ENCODE results near the gene FYB2. TPM values are rescaled to one million over a fixed set of nuclear protein-coding genes. Genes with fewer than 3 reads are reported as not detected.

FYB2 gene
- total RNA-seq, 1 experiment from 2014 or later = not detected

GRCh38 chr1:56713112-56713511 lies 106.1 kb downstream of the FYB2 start:
- POLR2A ChIA-PET = no interaction called here
- TF ChIP-seq CBX3 (IDR thresholded peaks at IDR 0.05; ENCODE audit: low read depth) = no peak
- TF ChIP-seq ZBTB33 (IDR thresholded peaks at IDR 0.05; ENCODE audit: extremely low read depth, insufficient replicate concordance, low read length) = no peak
- no peak for TF ChIP-seq REST (IDR thresholded peaks at IDR 0.05; ENCODE audit: low read depth)
- no peak for TF ChIP-seq CEBPB (IDR thresholded peaks at IDR 0.05; ENCODE audit: low read depth)
- TF ChIP-seq TCF7L2 (IDR thresholded peaks at IDR 0.05; ENCODE audit: borderline replicate concordance, extremely low read depth, insufficient read depth, insufficient read length) = no peak
- no peak for TF ChIP-seq POLR2A (IDR thresholded peaks at IDR 0.05; ENCODE audit: borderline replicate concordance, extremely low read depth, insufficient read depth, insufficient read length)
- no peak for TF ChIP-seq MAX (IDR thresholded peaks at IDR 0.05)
- TF ChIP-seq EGR1 (IDR thresholded peaks at IDR 0.05; ENCODE audit: low read depth) = no peak
- TF ChIP-seq ZNF274 (IDR thresholded peaks at IDR 0.05; ENCODE audit: low read depth, low read length) = no peak
- no peak for TF ChIP-seq ATF3 (IDR thresholded peaks at IDR 0.05)
- TF ChIP-seq CTCF (IDR thresholded peaks at IDR 0.05 in 2 of 3, conservative IDR thresholded peaks at IDR 0.05 in 1 of 3; ENCODE audit: borderline replicate concordance in 1 of 3, insufficient read depth in 1 of 3, low read depth in 2 of 3, low read length in 2 of 3) = no peak
- no peak for TF ChIP-seq SP1 (IDR thresholded peaks at IDR 0.05; ENCODE audit: low read depth)
- no peak for TF ChIP-seq YY1 (IDR thresholded peaks at IDR 0.05; ENCODE audit: extremely low read depth, insufficient replicate concordance, low read depth, low read length)
- no peak for TF ChIP-seq EZH2phosphoT487 (IDR thresholded peaks at IDR 0.05; ENCODE audit: borderline replicate concordance)
- no TSS peak for BruUV-seq (replicated peaks)
- no peaks in the 10 kb centered on the region for H3K9me2 ChIP-seq (ENCODE audit: insufficient read depth)
- CTCF ChIA-PET = no interaction called here
- RAD21 ChIA-PET (ENCODE audit: low non-redundant PET in 1 of 2, low total read pairs in 2 of 2, uncharacterized antibody in 2 of 2, unreplicated experiment in 2 of 2) = no interaction called here
- no peak overlapping the region for H3K27ac ChIP-seq (ENCODE audit: low read depth, low read length)
- no peaks in the 10 kb centered on the region for H3K9me3 ChIP-seq (ENCODE audit: control insufficient read depth in 1 of 2, insufficient read depth in 1 of 2, low read depth in 1 of 2, low read length in 2 of 2)
- H3K36me3 ChIP-seq (ENCODE audit: control insufficient read depth in 1 of 2, insufficient read depth in 2 of 2, low read length in 2 of 2) = no peaks in the 10 kb centered on the region
- intact Hi-C loops (cut with micrococcal nuclease) = loop anchor here (10.0 kb wide), 1 partner anchor 1568 kb away; no protein-coding TSS in a partner anchor
- H3K27me3 ChIP-seq (ENCODE audit: insufficient read depth, low read length) = peaks cover 40% of the 10 kb centered on the region
- H3K9ac ChIP-seq (ENCODE audit: low read length) = no peak overlapping the region
- no peak overlapping the region for H2AFZ ChIP-seq (ENCODE audit: low read depth, low read length, poor library complexity, severe bottlenecking)
- no peak overlapping the region for H3K4me3 ChIP-seq (replicated peaks in 1 of 2; ENCODE audit: low read depth in 1 of 2, low read length in 2 of 2)
- no peaks in the 10 kb centered on the region for H3K79me2 ChIP-seq (ENCODE audit: insufficient read depth, low read length)
- H3K4me2 ChIP-seq (ENCODE audit: low read length) = no peak overlapping the region
- DNase-seq (ENCODE audit: low read depth, low spot score) = no peak
- H3K4me1 ChIP-seq (ENCODE audit: control insufficient read depth in 1 of 2, insufficient read depth in 2 of 2, low read length in 2 of 2) = peaks cover 0 to 5% of the 10 kb centered on the region in 2 experiments; a peak in 2 of 4 replicates
- ATAC-seq = no peak
- no peaks in the 10 kb centered on the region; the same call in 1 of the 2 replicates for H4K20me1 ChIP-seq (ENCODE audit: insufficient read depth)
